Kidney (tissue), 14 donors: ENCODE measurements around the gene PSMB5. TPM values are rescaled to one million over a fixed set of nuclear protein-coding genes. Genes with fewer than 3 reads are reported as not detected.

ENCODE experiments used
- DNase-seq, 5 donors: peaks; one replicate each; pipeline ENCODE4 v3.0.0-alpha.2; 2013 to 2020
- FAIRE-seq: peaks from 2 replicates; lab custom pipeline; 2012; peaks lifted over from hg19 to GRCh38; lab: Jason Lieb, UNC
- H3K27ac ChIP-seq, 2 donors: one replicate each; pipeline ENCODE4 v1.7.0; 2013; ENCODE audit warnings: low read depth in 2 of 2, low read length in 2 of 2, inconsistent platforms in 1 of 2
- H3K27me3 ChIP-seq: one replicate; pipeline ENCODE4 v1.7.1; 2013; ENCODE audit warnings: low read length, inconsistent platforms; ENCODE audit not compliant: control insufficient read depth, insufficient read depth
- H3K36me3 ChIP-seq, 3 donors: one replicate each; pipeline versions ENCODE4 v1.7.0 to v1.7.1; 2013; ENCODE audit warnings: low read length in 3 of 3, control low read depth in 1 of 3, inconsistent platforms in 1 of 3; ENCODE audit not compliant: insufficient read depth in 3 of 3, control insufficient read depth in 2 of 3
- H3K4me1 ChIP-seq, 3 donors: one replicate each; pipeline versions ENCODE4 v1.7.0 to v1.7.1; 2013; ENCODE audit warnings: low read length in 3 of 3, inconsistent platforms in 1 of 3, low read depth in 1 of 3; ENCODE audit not compliant: control insufficient read depth in 2 of 3, insufficient read depth in 2 of 3
- H3K4me3 ChIP-seq, 3 donors: one replicate each; pipeline versions ENCODE4 v1.7.0 to v1.8.1; 2013; ENCODE audit warnings: low read length in 3 of 3, control low read depth in 1 of 3, inconsistent platforms in 1 of 3
- H3K9ac ChIP-seq, 3 donors: one replicate each; pipeline versions ENCODE4 v1.7.0 to v1.7.1; 2013; ENCODE audit warnings: low read length in 3 of 3, control low read depth in 1 of 3, inconsistent platforms in 1 of 3
- H3K9me3 ChIP-seq, 3 donors: one replicate each; pipeline versions ENCODE4 v1.7.0 to v1.7.1; 2013; ENCODE audit warnings: low read length in 3 of 3, control low read depth in 1 of 3, inconsistent platforms in 1 of 3; ENCODE audit not compliant: control insufficient read depth in 2 of 3, insufficient read depth in 1 of 3
- CTCF ChIP-seq: IDR thresholded peaks from 3 replicates; pipeline ENCODE4 v1.5.1; 2012; ENCODE audit warnings: mild to moderate bottlenecking, moderate library complexity, borderline replicate concordance; ENCODE audit not compliant: insufficient read depth; ENCODE audit errors: extremely low read depth
- intact Hi-C: fragments of 100-400 bp; cut with DNase I; formaldehyde crosslinking; loops from one replicate; pipeline ENCODE4 v1.11.1; 2022
- polyA plus RNA-seq: library from polyadenylated mRNA; stranded (reverse); fragments of 350-450 nt; fragmentation: Illumina TruSeq; extraction: RNeasy Lipid Tissue Mini Kit (QIAGEN cat#74804); gene quantifications from one replicate; pipeline ENCODE4 v1.2.3, GENCODE V29; 2014; ENCODE audit warnings: low read depth, low replicate concordance; ENCODE audit not compliant: insufficient read depth
- total RNA-seq: library from RNA; stranded (reverse); fragmentation: NEBNext Ultra II Directional; extraction: Animal tissue kit (Norgen Biotek cat#: 25700); gene quantifications from one replicate; pipeline ENCODE4 v1.2.1, GENCODE V29; 2021
- donor health status: control.
- donor health status: control.
- donor health status: control.
- donor health status: control.
- donor health status: control.
- donor health status: DM: yes; HTN: yes; CAD: no.
- donor health status: Normal renal cell carcinoma (clear cell type).

The PSMB5 gene
- total and polyA plus RNA-seq, 2 donors from 2014 or later, result 87.1 to 190 TPM

DNA sequence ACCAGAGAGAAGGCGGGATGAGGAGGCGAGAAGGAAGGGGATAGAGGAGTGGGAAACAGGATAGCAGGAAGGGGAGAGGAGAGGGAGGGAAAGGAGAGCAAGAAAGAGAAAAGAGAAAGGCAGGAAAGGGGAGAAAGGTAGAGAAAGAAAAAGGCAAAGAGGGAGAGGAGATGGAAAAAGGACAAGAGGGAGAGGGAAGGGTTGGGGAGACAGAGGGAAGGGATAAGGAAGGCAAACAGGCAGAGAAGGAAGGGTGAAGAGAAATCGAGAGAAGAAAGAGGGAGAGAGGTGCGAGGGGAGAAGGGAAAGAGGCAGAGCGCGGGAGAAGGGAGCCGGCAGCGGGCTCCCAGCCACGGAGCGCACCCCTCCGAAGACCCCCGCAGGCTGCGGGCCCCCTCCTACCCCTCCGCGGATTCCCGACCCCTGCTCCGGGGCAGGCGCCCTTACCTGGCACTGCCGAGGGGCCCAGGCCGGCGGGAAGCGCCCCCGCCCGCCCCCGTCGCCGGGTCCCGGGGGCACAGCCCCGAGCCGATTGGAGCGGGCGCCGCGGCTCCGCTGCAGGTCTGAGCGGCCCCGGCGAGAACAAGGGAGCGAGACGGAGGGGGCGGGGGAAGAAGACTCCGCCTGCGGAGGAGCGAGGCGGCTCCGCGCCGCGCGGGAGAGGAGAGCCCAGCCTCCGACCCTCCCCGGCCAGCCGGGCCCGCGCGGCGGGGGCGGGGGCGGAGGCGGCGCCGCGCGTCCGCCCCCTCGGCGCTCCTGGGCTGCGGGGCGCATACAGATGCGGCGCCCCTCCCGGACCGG, 22.5 kb upstream of the PSMB5 start, which contains the start of gene CDH24:
Gene CDH24, minus strand, starts transcription at position 565 of the 801 bp plus-strand sequence. CDS start 1,787 bp downstream, outside the sequence.
- H3K27ac ChIP-seq, result peak within 1 kb of the TSS in 1 of 2 donors; percentile 41
- H3K4me3 ChIP-seq, result peak within 1 kb of the TSS; percentile 56 to 85 (median 71)
- H3K27me3 ChIP-seq, result no peaks in the 10 kb centered on the region
- DNase-seq (peak; percentile 80 to 94 (median 88)), FAIRE-seq (no peak)
- H3K9ac ChIP-seq, result peak within 1 kb of the TSS; percentile 19 to 62 (median 41)
- H3K36me3 ChIP-seq, result peaks cover 8 to 24% (median 17%) of the 10 kb centered on the region in 3 donors
- intact Hi-C loops, result loop anchor here (5.0 kb wide), 1 partner anchor 70 kb away; no protein-coding TSS in a partner anchor
- no peaks in the 10 kb centered on the region for H3K9me3 ChIP-seq
- peaks cover 0 to 11% (median 6%) of the 10 kb centered on the region in 3 donors for H3K4me1 ChIP-seq
- TF ChIP-seq CTCF, result no peak

GRCh38 chr14:23056145-23056955, 21.6 kb upstream of the PSMB5 start:
- intact Hi-C loops, result loop anchor here (5.0 kb wide), 1 partner anchor 69 kb away; no protein-coding TSS in a partner anchor
- H3K27me3 ChIP-seq, result no peaks in the 10 kb centered on the region
- peaks cover 7 to 21% (median 14%) of the 10 kb centered on the region in 3 donors for H3K36me3 ChIP-seq
- FAIRE-seq (no peak), DNase-seq (peak; percentile 62 to 82 (median 73))
- no peak overlapping the region for H3K27ac ChIP-seq
- TF ChIP-seq CTCF, result peak; percentile 47
- peak overlapping the region in 2 of 3 donors; percentile 19 to 62 for H3K9ac ChIP-seq
- H3K4me3 ChIP-seq, result peak overlapping the region in 2 of 3 donors; percentile 26 to 85
- no peaks in the 10 kb centered on the region for H3K9me3 ChIP-seq
- peaks cover 0 to 8% (median 4%) of the 10 kb centered on the region in 3 donors for H3K4me1 ChIP-seq

DNA sequence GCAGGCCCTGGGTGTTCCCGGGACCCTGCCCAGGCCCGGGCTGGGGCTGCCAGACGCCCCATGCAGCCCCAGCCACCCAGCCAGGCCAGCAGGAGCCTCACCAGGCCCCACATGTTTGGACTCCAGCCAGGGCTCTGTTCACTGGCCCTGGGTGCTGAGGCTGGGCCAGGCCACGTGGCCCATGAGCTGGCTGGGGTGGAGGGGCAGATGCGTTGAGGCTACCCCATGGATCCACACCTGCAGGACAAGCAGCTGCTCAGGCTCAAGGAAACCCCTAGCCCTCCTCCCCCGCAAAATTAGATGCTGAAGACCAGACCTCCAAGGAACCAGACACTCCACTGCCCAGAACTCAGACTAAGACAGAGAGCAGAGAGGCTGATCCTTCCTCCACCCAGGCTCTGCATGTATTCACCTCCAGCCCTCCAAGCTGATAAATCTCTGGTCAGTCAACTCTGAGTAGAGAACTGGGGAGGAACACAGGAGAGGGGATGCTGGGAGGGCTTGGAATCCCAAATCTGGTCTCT, 21.0 kb upstream of the PSMB5 start:
- H3K4me1 ChIP-seq, result peaks cover 0 to 8% (median 4%) of the 10 kb centered on the region in 3 donors
- no peaks in the 10 kb centered on the region for H3K27me3 ChIP-seq
- H3K9ac ChIP-seq, result no peak overlapping the region
- H3K9me3 ChIP-seq, result no peaks in the 10 kb centered on the region
- no peak for TF ChIP-seq CTCF
- intact Hi-C loops, result loop anchor here (5.0 kb wide), 1 partner anchor 68 kb away; no protein-coding TSS in a partner anchor
- no peak overlapping the region for H3K27ac ChIP-seq
- no peak overlapping the region for H3K4me3 ChIP-seq
- DNase-seq, result peak in 4 of 5 donors; percentile 35 to 72 (median 55)
- H3K36me3 ChIP-seq, result peaks cover 3 to 15% (median 9%) of the 10 kb centered on the region in 3 donors
- no peak for FAIRE-seq
